D721Med (cell line): ENCODE measurements around the gene FAM118A.
"Not testable (repeated sequence)": the region's sequence is repeated elsewhere in the genome, so short reads cannot be mapped to it uniquely, and the experiment has no call there.

Source experiments
- DNase-seq: peaks from one replicate; pipeline ENCODE4 v3.0.0; 2011; ENCODE audit warnings: low spot score; ENCODE audit not compliant: insufficient read length
- FAIRE-seq: peaks from 2 replicates; lab custom pipeline; 2011; peaks lifted over from hg19 to GRCh38; lab: Jason Lieb, UNC
- TF ChIP-seq, protein P1 (sequence below): IDR thresholded peaks from 2 replicates; pipeline ENCODE4 v1.5.1; 2012; ENCODE audit warnings: mild to moderate bottlenecking, control low read depth; ENCODE audit not compliant: insufficient read depth; ENCODE audit errors: missing control alignments

Gene FAM118A

GRCh38 chr22:45319324-45319685 is 9.6 kb downstream of the FAM118A start:
- TF ChIP-seq, protein P1, sequence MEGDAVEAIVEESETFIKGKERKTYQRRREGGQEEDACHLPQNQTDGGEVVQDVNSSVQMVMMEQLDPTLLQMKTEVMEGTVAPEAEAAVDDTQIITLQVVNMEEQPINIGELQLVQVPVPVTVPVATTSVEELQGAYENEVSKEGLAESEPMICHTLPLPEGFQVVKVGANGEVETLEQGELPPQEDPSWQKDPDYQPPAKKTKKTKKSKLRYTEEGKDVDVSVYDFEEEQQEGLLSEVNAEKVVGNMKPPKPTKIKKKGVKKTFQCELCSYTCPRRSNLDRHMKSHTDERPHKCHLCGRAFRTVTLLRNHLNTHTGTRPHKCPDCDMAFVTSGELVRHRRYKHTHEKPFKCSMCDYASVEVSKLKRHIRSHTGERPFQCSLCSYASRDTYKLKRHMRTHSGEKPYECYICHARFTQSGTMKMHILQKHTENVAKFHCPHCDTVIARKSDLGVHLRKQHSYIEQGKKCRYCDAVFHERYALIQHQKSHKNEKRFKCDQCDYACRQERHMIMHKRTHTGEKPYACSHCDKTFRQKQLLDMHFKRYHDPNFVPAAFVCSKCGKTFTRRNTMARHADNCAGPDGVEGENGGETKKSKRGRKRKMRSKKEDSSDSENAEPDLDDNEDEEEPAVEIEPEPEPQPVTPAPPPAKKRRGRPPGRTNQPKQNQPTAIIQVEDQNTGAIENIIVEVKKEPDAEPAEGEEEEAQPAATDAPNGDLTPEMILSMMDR: no peak
- DNase-seq (no peak), FAIRE-seq (no peak)

GRCh38 chr22:45320357-45320976 is 10.7 kb downstream of the FAM118A start:
- no peak for DNase-seq
- no peak for FAIRE-seq
- TF ChIP-seq, protein P1: no peak

- DNase-seq (no peak), FAIRE-seq (no peak)
- TF ChIP-seq, protein P1: no peak
Observed at GRCh38 chr22:45321827-45322226, 12.1 kb downstream of the FAM118A start.

GRCh38 chr22:45322873-45323525 is 13.3 kb downstream of the FAM118A start:
- TF ChIP-seq, protein P1: no peak
- DNase-seq (no peak), FAIRE-seq (no peak)

DNA sequence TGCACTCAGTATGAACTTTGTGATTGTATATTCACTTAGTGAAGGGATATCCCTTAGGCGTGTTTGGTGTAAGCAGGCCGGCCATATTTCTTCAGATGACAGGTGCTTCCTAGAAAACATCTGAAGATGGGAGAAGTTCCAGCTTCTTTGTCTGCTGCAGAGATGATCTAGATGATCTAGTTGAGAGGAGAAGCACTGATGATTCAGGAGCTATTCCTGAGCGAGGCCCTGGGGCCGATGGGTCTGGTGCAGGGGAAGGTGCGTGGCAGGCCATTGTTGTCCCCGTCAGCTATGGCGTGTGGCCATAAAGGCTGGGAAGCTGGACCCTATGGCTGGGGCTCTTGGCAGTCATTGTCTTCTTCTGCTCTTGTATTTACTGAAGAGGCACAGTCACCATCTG is 14.0 kb downstream of the FAM118A start:
- FAIRE-seq (no peak), DNase-seq (no peak)
- TF ChIP-seq, protein P1: no peak

DNA sequence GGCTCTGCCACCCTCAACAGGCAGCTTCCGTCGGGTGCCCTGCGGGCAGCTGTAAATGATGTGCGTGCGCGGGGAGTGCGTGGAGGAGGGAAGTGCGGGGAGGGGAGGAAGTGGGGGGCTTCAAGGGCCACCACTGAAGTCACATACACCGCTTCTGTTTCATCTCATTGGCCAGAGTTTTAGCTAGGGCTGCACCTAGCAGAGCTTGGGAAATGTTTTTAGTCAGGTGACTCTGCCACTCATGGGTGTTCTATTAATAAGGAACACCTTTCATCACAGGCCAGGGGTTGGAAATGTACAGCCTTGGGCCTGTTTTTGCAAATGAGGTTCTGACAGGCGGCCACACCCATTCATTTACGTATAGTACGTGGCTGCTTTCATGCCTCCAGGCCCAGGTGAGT is 14.6 kb downstream of the FAM118A start:
- no peak for FAIRE-seq
- TF ChIP-seq, protein P1: no peak
- no peak for DNase-seq

GRCh38 chr22:45328261-45328660 is 18.5 kb downstream of the FAM118A start:
- not testable (repeated sequence) for DNase-seq, FAIRE-seq
